Endothelial cell of umbilical vein (primary cell): ENCODE measurements around the gene ILF2.

ENCODE experiments used
- EZH2 ChIP-seq: IDR thresholded peaks from 2 replicates; pipeline ENCODE4 v1.6.1; 2012; ENCODE audit warnings: borderline replicate concordance, low read depth, mild to moderate bottlenecking, moderate library complexity, low read length, inconsistent platforms; ENCODE audit not compliant: severe bottlenecking
- FOS ChIP-seq: IDR thresholded peaks from 2 replicates; pipeline ENCODE4 v1.6.1; 2011; ENCODE audit warnings: mild to moderate bottlenecking, low read length, moderate library complexity, borderline replicate concordance; ENCODE audit not compliant: insufficient read depth
- GATA2 ChIP-seq: IDR thresholded peaks from 2 replicates; pipeline ENCODE4 v1.7.0; 2011; ENCODE audit warnings: low read depth, mild to moderate bottlenecking, moderate library complexity, mixed read lengths, low read length; ENCODE audit not compliant: insufficient read length, insufficient read depth
- JUN ChIP-seq: IDR thresholded peaks from 2 replicates; pipeline ENCODE4 v1.6.1; 2011; ENCODE audit warnings: borderline replicate concordance, low read depth; ENCODE audit not compliant: insufficient read length, insufficient read depth
- MYC ChIP-seq: IDR thresholded peaks from one replicate; pipeline ENCODE4 v1.6.1; 2011; ENCODE audit warnings: mild to moderate bottlenecking, low read depth, low read length
- POLR2A ChIP-seq: IDR thresholded peaks from 2 replicates; pipeline ENCODE4 v1.6.1; 2012; ENCODE audit warnings: low read depth, mild to moderate bottlenecking, control low read depth, low read length
- POLR2AphosphoS5 ChIP-seq: IDR thresholded peaks from 2 replicates; pipeline ENCODE4 v1.6.1; 2012; ENCODE audit warnings: low read depth, mild to moderate bottlenecking, control low read depth, low read length, moderate library complexity; ENCODE audit not compliant: insufficient read depth
- TF ChIP-seq, protein P1 (sequence below), 2 donors: IDR thresholded peaks; 1 replicate in 1 of 2; 2 replicates in 1 of 2; pipeline ENCODE4 v1.5.1; 2011; ENCODE audit warnings: low read length in 2 of 2, mild to moderate bottlenecking in 2 of 2, moderate library complexity in 2 of 2, control low read depth in 1 of 2, inconsistent platforms in 1 of 2, low read depth in 1 of 2; ENCODE audit not compliant: insufficient read depth in 1 of 2; ENCODE audit errors: extremely low read depth in 1 of 2
- TF ChIP-seq, protein P2 (sequence below): IDR thresholded peaks from 2 replicates; pipeline ENCODE4 v1.6.1; 2011; ENCODE audit not compliant: insufficient read depth, insufficient read length

GRCh38 chr1:153696741-153697140 is 25.9 kb upstream of the ILF2 start:
- TF ChIP-seq, protein P1, sequence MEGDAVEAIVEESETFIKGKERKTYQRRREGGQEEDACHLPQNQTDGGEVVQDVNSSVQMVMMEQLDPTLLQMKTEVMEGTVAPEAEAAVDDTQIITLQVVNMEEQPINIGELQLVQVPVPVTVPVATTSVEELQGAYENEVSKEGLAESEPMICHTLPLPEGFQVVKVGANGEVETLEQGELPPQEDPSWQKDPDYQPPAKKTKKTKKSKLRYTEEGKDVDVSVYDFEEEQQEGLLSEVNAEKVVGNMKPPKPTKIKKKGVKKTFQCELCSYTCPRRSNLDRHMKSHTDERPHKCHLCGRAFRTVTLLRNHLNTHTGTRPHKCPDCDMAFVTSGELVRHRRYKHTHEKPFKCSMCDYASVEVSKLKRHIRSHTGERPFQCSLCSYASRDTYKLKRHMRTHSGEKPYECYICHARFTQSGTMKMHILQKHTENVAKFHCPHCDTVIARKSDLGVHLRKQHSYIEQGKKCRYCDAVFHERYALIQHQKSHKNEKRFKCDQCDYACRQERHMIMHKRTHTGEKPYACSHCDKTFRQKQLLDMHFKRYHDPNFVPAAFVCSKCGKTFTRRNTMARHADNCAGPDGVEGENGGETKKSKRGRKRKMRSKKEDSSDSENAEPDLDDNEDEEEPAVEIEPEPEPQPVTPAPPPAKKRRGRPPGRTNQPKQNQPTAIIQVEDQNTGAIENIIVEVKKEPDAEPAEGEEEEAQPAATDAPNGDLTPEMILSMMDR (IDR thresholded peaks at IDR 0.05; ENCODE audit: extremely low read depth in 1 of 2, insufficient read depth in 1 of 2, low read depth in 1 of 2, low read length in 2 of 2): no peak
- TF ChIP-seq GATA2: no peak
- no peak for TF ChIP-seq JUN
- no peak for TF ChIP-seq POLR2AphosphoS5
- TF ChIP-seq, protein P2, sequence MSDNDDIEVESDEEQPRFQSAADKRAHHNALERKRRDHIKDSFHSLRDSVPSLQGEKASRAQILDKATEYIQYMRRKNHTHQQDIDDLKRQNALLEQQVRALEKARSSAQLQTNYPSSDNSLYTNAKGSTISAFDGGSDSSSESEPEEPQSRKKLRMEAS: no peak
- no peak for TF ChIP-seq EZH2
- no peak for TF ChIP-seq POLR2A
- no peak for TF ChIP-seq MYC
- no peak for TF ChIP-seq FOS
